Endothelial cell of umbilical vein (primary cell): ENCODE measurements around the gene KCNMB2. TPM values are rescaled to one million over a fixed set of nuclear protein-coding genes. Genes with fewer than 3 reads are reported as not detected.

Experiments used
- BruUV-seq: library from RNA; stranded (reverse); fragments of 400-500 nt; replicated peaks from 2 replicates; lab custom pipeline; 2021; lab: Mats Ljungman, UMichigan
- CTCF ChIA-PET: fragments of 300-600, 350-600 bp; sonication (Branson Sonifier 250); formaldehyde crosslinking; loops from one replicate; lab custom pipeline; 2021; ENCODE audit warnings: antibody characterized with exemption, inconsistent platforms; lab: Charles Lee
- POLR2A ChIA-PET: fragments of 300-600, 350-600 bp; sonication (Branson Sonifier 250); formaldehyde crosslinking; loops from one replicate; lab custom pipeline; 2021; ENCODE audit warnings: antibody characterized with exemption, inconsistent platforms; lab: Charles Lee
- DNase-seq: peaks from one replicate; pipeline ENCODE4 v3.0.0-alpha.2; 2011; ENCODE audit warnings: low read depth, low spot score
- FAIRE-seq: peaks from 2 replicates; lab custom pipeline; 2011; peaks lifted over from hg19 to GRCh38; lab: Jason Lieb, UNC
- H2AFZ ChIP-seq: 2 replicates; pipeline ENCODE4 v1.6.0; 2012; ENCODE audit warnings: low read depth, low read length, control low read depth, inconsistent platforms
- H3K27ac ChIP-seq: 2 replicates; pipeline ENCODE4 v1.5.1; 2011; ENCODE audit warnings: low read depth, mild to moderate bottlenecking, control low read depth, low read length, moderate library complexity; ENCODE audit not compliant: insufficient read depth
- H3K27me3 ChIP-seq, 2 experiments: 2 replicates each; pipeline versions ENCODE4 v1.6.0 to v1.6.1; 2011; ENCODE audit warnings: low read length in 2 of 2, mixed read lengths in 1 of 2; ENCODE audit not compliant: control insufficient read depth in 2 of 2, insufficient read depth in 2 of 2
- H3K36me3 ChIP-seq, 2 experiments: 2 replicates in 1 of 2; 3 replicates in 1 of 2; pipeline ENCODE4 v1.5.1; 2011; ENCODE audit warnings: low read length in 2 of 2, mild to moderate bottlenecking in 1 of 2, moderate library complexity in 1 of 2; ENCODE audit not compliant: control insufficient read depth in 2 of 2, insufficient read depth in 2 of 2; ENCODE audit errors: extremely low read depth in 1 of 2
- H3K4me1 ChIP-seq: 3 replicates; pipeline ENCODE4 v1.5.1; 2011; ENCODE audit warnings: mild to moderate bottlenecking, low read length; ENCODE audit not compliant: control insufficient read depth, insufficient read depth; ENCODE audit errors: extremely low read depth
- H3K4me2 ChIP-seq: 2 replicates; pipeline ENCODE4 v1.6.1; 2011; ENCODE audit warnings: low read length, control low read depth, mixed read lengths; ENCODE audit not compliant: insufficient read depth
- H3K4me3 ChIP-seq, 3 experiments: fragments of 200-600 bp in 1 of 3; sonication (generic), shearing (Covaris generic) in 1 of 3; replicated peaks in 1 of 3; 2 replicates each; pipeline ENCODE4 v1.5.1; 2011 to 2016; ENCODE audit warnings: control low read depth in 3 of 3, low read length in 3 of 3, mild to moderate bottlenecking in 2 of 3, inconsistent platforms in 1 of 3, low read depth in 1 of 3, moderate library complexity in 1 of 3; ENCODE audit not compliant: insufficient read depth in 1 of 3
- H3K79me2 ChIP-seq: 2 replicates; pipeline ENCODE4 v1.6.0; 2012; ENCODE audit warnings: low read length, inconsistent platforms; ENCODE audit not compliant: control insufficient read depth, insufficient read depth
- H3K9ac ChIP-seq: replicated peaks from 2 replicates; pipeline ENCODE3; 2011; ENCODE audit warnings: low read length, control low read depth; ENCODE audit not compliant: insufficient read depth; ENCODE audit errors: extremely low read depth
- H3K9me1 ChIP-seq: replicated peaks from 3 replicates; pipeline ENCODE4 v1.6.0; 2011; ENCODE audit warnings: mild to moderate bottlenecking, low read length; ENCODE audit not compliant: control insufficient read depth, insufficient read depth; ENCODE audit errors: extremely low read depth
- H3K9me3 ChIP-seq: replicated peaks from 2 replicates; pipeline ENCODE4 v1.5.1; 2012; ENCODE audit warnings: low read length, inconsistent platforms; ENCODE audit not compliant: control insufficient read depth, insufficient read depth
- H4K20me1 ChIP-seq: replicated peaks from 2 replicates; pipeline ENCODE3; 2011; ENCODE audit warnings: mild to moderate bottlenecking, low read length; ENCODE audit not compliant: control insufficient read depth, insufficient read depth; ENCODE audit errors: extremely low read depth
- EZH2 ChIP-seq: IDR thresholded peaks from 2 replicates; pipeline ENCODE4 v1.6.1; 2012; ENCODE audit warnings: borderline replicate concordance, low read depth, mild to moderate bottlenecking, moderate library complexity, low read length, inconsistent platforms; ENCODE audit not compliant: severe bottlenecking
- FOS ChIP-seq: IDR thresholded peaks from 2 replicates; pipeline ENCODE4 v1.6.1; 2011; ENCODE audit warnings: mild to moderate bottlenecking, low read length, moderate library complexity, borderline replicate concordance; ENCODE audit not compliant: insufficient read depth
- GATA2 ChIP-seq: IDR thresholded peaks from 2 replicates; pipeline ENCODE4 v1.7.0; 2011; ENCODE audit warnings: low read depth, mild to moderate bottlenecking, moderate library complexity, mixed read lengths, low read length; ENCODE audit not compliant: insufficient read length, insufficient read depth
- JUN ChIP-seq: IDR thresholded peaks from 2 replicates; pipeline ENCODE4 v1.6.1; 2011; ENCODE audit warnings: borderline replicate concordance, low read depth; ENCODE audit not compliant: insufficient read length, insufficient read depth
- MYC ChIP-seq: IDR thresholded peaks from one replicate; pipeline ENCODE4 v1.6.1; 2011; ENCODE audit warnings: mild to moderate bottlenecking, low read depth, low read length
- POLR2A ChIP-seq: IDR thresholded peaks from 2 replicates; pipeline ENCODE4 v1.6.1; 2012; ENCODE audit warnings: low read depth, mild to moderate bottlenecking, control low read depth, low read length
- POLR2AphosphoS5 ChIP-seq: IDR thresholded peaks from 2 replicates; pipeline ENCODE4 v1.6.1; 2012; ENCODE audit warnings: low read depth, mild to moderate bottlenecking, control low read depth, low read length, moderate library complexity; ENCODE audit not compliant: insufficient read depth
- dilution Hi-C: fragments of 300-500 bp; cut with MboI; formaldehyde crosslinking; loops from one replicate; pipeline ENCODE4 v1.15.0; 2019; ENCODE audit warnings: low sequenced_read_pairs; ENCODE audit not compliant: extremely low pct_ligation_motif_present
- intact Hi-C: fragments of 100-400 bp; cut with micrococcal nuclease; formaldehyde crosslinking; loops from one replicate; pipeline ENCODE4 v1.10.0; 2022
- polyA plus RNA-seq, 4 experiments: library from polyadenylated mRNA; depleted of rRNA in 3 of 4; stranded (reverse) in 3 of 4; unstranded in 1 of 4; fragments of >200 nt; gene quantifications; 2 replicates each; pipeline versions ENCODE4 v1.2.1 to v1.2.3, GENCODE V29; 2011 to 2012; ENCODE audit warnings: missing spikeins in 1 of 4
- total RNA-seq: library from RNA; stranded (reverse); gene quantifications from 2 replicates; pipeline ENCODE4 v1.2.3, GENCODE V29; 2021
- TF ChIP-seq, protein P1 (sequence below), 2 donors: IDR thresholded peaks; 1 replicate in 1 of 2; 2 replicates in 1 of 2; pipeline ENCODE4 v1.5.1; 2011; ENCODE audit warnings: low read length in 2 of 2, mild to moderate bottlenecking in 2 of 2, moderate library complexity in 2 of 2, control low read depth in 1 of 2, inconsistent platforms in 1 of 2, low read depth in 1 of 2; ENCODE audit not compliant: insufficient read depth in 1 of 2; ENCODE audit errors: extremely low read depth in 1 of 2
- TF ChIP-seq, protein P2 (sequence below): IDR thresholded peaks from 2 replicates; pipeline ENCODE4 v1.6.1; 2011; ENCODE audit not compliant: insufficient read depth, insufficient read length

KCNMB2 gene
- total and polyA plus RNA-seq, 2 donors (not counting 3 experiments of a cell fraction or from before 2014, with no cell fraction given), result not detected

DNA sequence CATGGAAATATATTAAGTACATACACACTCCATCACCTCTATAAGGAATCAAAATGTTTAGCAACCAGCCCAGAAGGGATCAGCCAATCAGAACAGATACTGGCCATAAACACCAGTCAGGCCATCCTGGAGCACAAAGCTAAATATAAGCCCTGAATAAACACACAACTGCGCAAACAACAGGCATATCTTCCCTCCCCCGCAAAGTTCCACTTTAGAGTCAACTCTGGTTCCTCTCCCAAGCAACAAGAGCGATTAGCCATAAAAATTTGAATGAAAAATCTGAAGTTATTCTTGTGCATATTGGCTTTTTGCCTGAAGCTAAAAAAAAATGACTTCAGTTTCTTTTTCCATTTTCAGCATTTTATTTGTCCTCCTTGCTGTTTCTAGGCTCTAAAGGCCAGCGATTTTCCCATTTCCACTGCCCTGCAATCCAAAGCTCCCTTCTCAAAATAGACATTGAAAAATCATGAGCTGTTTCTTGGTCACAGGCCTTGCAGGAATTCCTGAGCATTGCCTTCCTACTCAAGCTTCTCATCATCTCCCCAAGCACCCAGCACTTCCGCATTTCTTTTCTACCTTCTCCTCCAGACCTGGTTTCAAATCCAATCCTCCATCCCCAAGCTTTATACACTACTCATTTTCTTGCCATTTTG is 287.5 kb downstream of the KCNMB2 start:
- Histone ChIP-seq H3K36me3 (no peaks in the 10 kb centered on the region), H3K27me3 (no peaks in the 10 kb centered on the region), H3K9me3 (no peaks in the 10 kb centered on the region), H2AFZ (no peak overlapping the region), H4K20me1 (no peaks in the 10 kb centered on the region), H3K4me3 (no peak overlapping the region), H3K4me1 (no peaks in the 10 kb centered on the region), H3K27ac (no peak overlapping the region), H3K4me2 (no peak overlapping the region), H3K79me2 (no peaks in the 10 kb centered on the region), H3K9ac (no peak overlapping the region), H3K9me1 (no peaks in the 10 kb centered on the region)
- ChIA-PET POLR2A (no interaction called here), CTCF (interaction anchor here (1.3 kb wide), 1 partner anchor 14 kb away, joined by 3 read pairs; no protein-coding TSS in a partner anchor)
- DNase-seq (no peak), FAIRE-seq (no peak)
- BruUV-seq, result no TSS peak
- TF ChIP-seq, protein P1, sequence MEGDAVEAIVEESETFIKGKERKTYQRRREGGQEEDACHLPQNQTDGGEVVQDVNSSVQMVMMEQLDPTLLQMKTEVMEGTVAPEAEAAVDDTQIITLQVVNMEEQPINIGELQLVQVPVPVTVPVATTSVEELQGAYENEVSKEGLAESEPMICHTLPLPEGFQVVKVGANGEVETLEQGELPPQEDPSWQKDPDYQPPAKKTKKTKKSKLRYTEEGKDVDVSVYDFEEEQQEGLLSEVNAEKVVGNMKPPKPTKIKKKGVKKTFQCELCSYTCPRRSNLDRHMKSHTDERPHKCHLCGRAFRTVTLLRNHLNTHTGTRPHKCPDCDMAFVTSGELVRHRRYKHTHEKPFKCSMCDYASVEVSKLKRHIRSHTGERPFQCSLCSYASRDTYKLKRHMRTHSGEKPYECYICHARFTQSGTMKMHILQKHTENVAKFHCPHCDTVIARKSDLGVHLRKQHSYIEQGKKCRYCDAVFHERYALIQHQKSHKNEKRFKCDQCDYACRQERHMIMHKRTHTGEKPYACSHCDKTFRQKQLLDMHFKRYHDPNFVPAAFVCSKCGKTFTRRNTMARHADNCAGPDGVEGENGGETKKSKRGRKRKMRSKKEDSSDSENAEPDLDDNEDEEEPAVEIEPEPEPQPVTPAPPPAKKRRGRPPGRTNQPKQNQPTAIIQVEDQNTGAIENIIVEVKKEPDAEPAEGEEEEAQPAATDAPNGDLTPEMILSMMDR (IDR thresholded peaks at IDR 0.05; ENCODE audit: extremely low read depth in 1 of 2, insufficient read depth in 1 of 2, low read depth in 1 of 2, low read length in 2 of 2), result no peak
- no peak for TF ChIP-seq JUN
- TF ChIP-seq GATA2, result no peak
- TF ChIP-seq EZH2, result no peak
- TF ChIP-seq POLR2A, result no peak
- TF ChIP-seq, protein P2, sequence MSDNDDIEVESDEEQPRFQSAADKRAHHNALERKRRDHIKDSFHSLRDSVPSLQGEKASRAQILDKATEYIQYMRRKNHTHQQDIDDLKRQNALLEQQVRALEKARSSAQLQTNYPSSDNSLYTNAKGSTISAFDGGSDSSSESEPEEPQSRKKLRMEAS, result no peak
- no peak for TF ChIP-seq FOS
- TF ChIP-seq POLR2AphosphoS5, result no peak
- no peak for TF ChIP-seq MYC
- dilution Hi-C loops, result no loop called here
- intact Hi-C loops, result no loop called here
